Activated CD4-positive, alpha-beta T cell treated with anti-CD3 and anti-CD28 coated beads, Interleukin-2, amount 10 ng/mL, durations not matched to agents 7 days and 5 days (primary cell): ENCODE measurements around the gene TEKT5. TPM values are rescaled to one million over a fixed set of nuclear protein-coding genes. Genes with fewer than 3 reads are reported as not detected.
"Not testable (repeated sequence)": the region's sequence is repeated elsewhere in the genome, so short reads cannot be mapped to it uniquely, and the experiment has no call there.

Experiments used
- CTCF ChIA-PET: fragments of 350-600 bp; sonication (Branson Sonifier 250); formaldehyde crosslinking; loops from one replicate; lab custom pipeline; 2021; ENCODE audit warnings: antibody characterized with exemption; lab: Charles Lee
- POLR2A ChIA-PET: fragments of 350-600 bp; sonication (Branson Sonifier 250); formaldehyde crosslinking; loops from one replicate; lab custom pipeline; 2021; ENCODE audit warnings: antibody characterized with exemption; lab: Charles Lee
- DNase-seq: peaks from one replicate; pipeline ENCODE4 v3.0.0-alpha.2; 2020
- H3K27ac Mint-ChIP-seq: one replicate; pipeline ENCODE4 v1.8.0; 2021; ENCODE audit warnings: mild to moderate bottlenecking, moderate library complexity, mixed read lengths
- H3K27me3 Mint-ChIP-seq: one replicate; pipeline ENCODE4 v1.8.0; 2021; ENCODE audit warnings: mixed read lengths
- H3K36me3 Mint-ChIP-seq: one replicate; pipeline ENCODE4 v1.8.0; 2021; ENCODE audit warnings: low read depth, mixed read lengths
- H3K4me1 Mint-ChIP-seq: one replicate; pipeline ENCODE4 v1.8.0; 2021; ENCODE audit warnings: mixed read lengths
- H3K4me3 Mint-ChIP-seq: one replicate; pipeline ENCODE4 v1.8.0; 2021; ENCODE audit warnings: mild to moderate bottlenecking, moderate library complexity, mixed read lengths
- H3K9me3 Mint-ChIP-seq: one replicate; pipeline ENCODE4 v1.8.0; 2021; ENCODE audit warnings: mixed read lengths
- total RNA-seq, 2 experiments: library from RNA; stranded (reverse); gene quantifications; one replicate each; pipeline ENCODE4 v1.2.3, GENCODE V29; 2021

Gene TEKT5
- not detected for total RNA-seq

GRCh38 chr16:10694830-10695229, at the start of gene TEKT5:
Gene TEKT5, minus strand, starts transcription at chr16:10694930. Its CDS starts 57 bp downstream, at chr16:10694873.
- no peaks in the 10 kb centered on the region for H3K4me1 Mint-ChIP-seq
- H3K27me3 Mint-ChIP-seq, result no peaks in the 10 kb centered on the region
- no peak within 1 kb of the TSS for H3K4me3 Mint-ChIP-seq
- no peaks in the 10 kb centered on the region for H3K36me3 Mint-ChIP-seq
- H3K9me3 Mint-ChIP-seq, result no peaks in the 10 kb centered on the region
- ChIA-PET POLR2A (no interaction called here), CTCF (no interaction called here)
- H3K27ac Mint-ChIP-seq, result no peak within 1 kb of the TSS
- no peak for DNase-seq

GRCh38 chr16:10743610-10744369, 49.1 kb upstream of the TEKT5 start, which contains the start of gene NUBP1:
Gene NUBP1, plus strand, starts transcription at chr16:10743842. Its CDS starts 22 bp downstream, at chr16:10743864.
- H3K27me3 Mint-ChIP-seq, result no peaks in the 10 kb centered on the region
- H3K4me1 Mint-ChIP-seq, result peaks cover 54% of the 10 kb centered on the region
- POLR2A ChIA-PET, result interaction anchor here (0.7 to 1.1 kb wide), 2 partner anchors 197 to 198 kb away, joined by 3 to 5 read pairs; partner anchors contain the start of gene DEXI
- peak; percentile 99 for DNase-seq
- H3K36me3 Mint-ChIP-seq, result peaks cover 26% of the 10 kb centered on the region
- peak within 1 kb of the TSS; percentile 81 for H3K4me3 Mint-ChIP-seq
- CTCF ChIA-PET, result interaction anchor here (1.2 to 1.7 kb wide), 5 partner anchors 8 to 233 kb away, joined by 3 to 7 read pairs (median 4); partner anchors contain the start of gene CIITA
- no peaks in the 10 kb centered on the region for H3K9me3 Mint-ChIP-seq
- peak within 1 kb of the TSS; percentile 98 for H3K27ac Mint-ChIP-seq

GRCh38 chr16:10743227-10743609, 48.5 kb upstream of the TEKT5 start:
- Mint-ChIP-seq H3K36me3 (peaks cover 22% of the 10 kb centered on the region), H3K27ac (peak overlapping the region; percentile 98), H3K9me3 (no peaks in the 10 kb centered on the region), H3K27me3 (no peaks in the 10 kb centered on the region), H3K4me1 (peaks cover 54% of the 10 kb centered on the region), H3K4me3 (peak overlapping the region; percentile 81)
- DNase-seq, result no peak
- POLR2A ChIA-PET, result no interaction called here
- CTCF ChIA-PET, result interaction anchor here (1.4 to 1.7 kb wide), 3 partner anchors 9 to 232 kb away, joined by 3 to 7 read pairs (median 5); no protein-coding TSS in a partner anchor

- H3K36me3 Mint-ChIP-seq, result peaks cover 10% of the 10 kb centered on the region
- ChIA-PET CTCF (no interaction called here), POLR2A (no interaction called here)
- H3K4me1 Mint-ChIP-seq, result peaks cover 61% of the 10 kb centered on the region
- H3K4me3 Mint-ChIP-seq, result no peak overlapping the region
- H3K27me3 Mint-ChIP-seq, result no peaks in the 10 kb centered on the region
- H3K9me3 Mint-ChIP-seq, result no peaks in the 10 kb centered on the region
- no peak for DNase-seq
- H3K27ac Mint-ChIP-seq, result no peak overlapping the region
Observed at GRCh38 chr16:10741844-10742243, 47.1 kb upstream of the TEKT5 start.

- POLR2A ChIA-PET, result not testable (repeated sequence)
Observed at GRCh38 chr16:10741249-10741648, 46.5 kb upstream of the TEKT5 start.

GRCh38 chr16:10740845-10741208, 46.1 kb upstream of the TEKT5 start:
- Mint-ChIP-seq H3K36me3 (peaks cover 6% of the 10 kb centered on the region), H3K27me3 (no peaks in the 10 kb centered on the region), H3K4me3 (no peak overlapping the region), H3K27ac (peak overlapping the region; percentile 47), H3K4me1 (peaks cover 61% of the 10 kb centered on the region), H3K9me3 (no peaks in the 10 kb centered on the region)
- CTCF ChIA-PET, result interaction anchor here (0.9 to 1.3 kb wide), 3 partner anchors 138 to 226 kb away, joined by 3 to 4 read pairs (median 3); no protein-coding TSS in a partner anchor
- no peak for DNase-seq
- POLR2A ChIA-PET, result no interaction called here

More at GRCh38 chr16:10741249-10741648, 46.5 kb upstream of the TEKT5 start:
- not testable (repeated sequence) for DNase-seq, H3K36me3 Mint-ChIP-seq, H3K9me3 Mint-ChIP-seq, H3K4me3 Mint-ChIP-seq, H3K27me3 Mint-ChIP-seq
- H3K4me1 Mint-ChIP-seq, result peaks cover 61% of the 10 kb centered on the region
- CTCF ChIA-PET, result interaction anchor here (0.9 to 1.3 kb wide), 2 partner anchors 138 to 177 kb away, joined by 3 read pairs; no protein-coding TSS in a partner anchor
- peak overlapping the region; percentile 47 for H3K27ac Mint-ChIP-seq

GRCh38 chr16:10740000-10740844, 45.5 kb upstream of the TEKT5 start:
- no peak overlapping the region for H3K27ac Mint-ChIP-seq
- ChIA-PET CTCF (interaction anchor here (0.9 to 1.3 kb wide), 3 partner anchors 139 to 225 kb away, joined by 3 to 4 read pairs (median 3); no protein-coding TSS in a partner anchor), POLR2A (no interaction called here)
- H3K27me3 Mint-ChIP-seq, result no peaks in the 10 kb centered on the region
- H3K4me1 Mint-ChIP-seq, result peaks cover 56% of the 10 kb centered on the region
- no peak for DNase-seq
- no peak overlapping the region for H3K4me3 Mint-ChIP-seq
- peaks cover 2% of the 10 kb centered on the region for H3K36me3 Mint-ChIP-seq
- H3K9me3 Mint-ChIP-seq, result no peaks in the 10 kb centered on the region

GRCh38 chr16:10738231-10739077, 43.7 kb upstream of the TEKT5 start:
- Mint-ChIP-seq H3K27ac (peak overlapping the region; percentile 54), H3K36me3 (no peaks in the 10 kb centered on the region), H3K27me3 (no peaks in the 10 kb centered on the region), H3K9me3 (no peaks in the 10 kb centered on the region), H3K4me3 (no peak overlapping the region), H3K4me1 (peaks cover 46% of the 10 kb centered on the region)
- peak; percentile 56 for DNase-seq
- CTCF ChIA-PET, result interaction anchor here (0.6 to 2.3 kb wide), 8 partner anchors 68 to 421 kb away, joined by 3 to 18 read pairs (median 4); no protein-coding TSS in a partner anchor
- POLR2A ChIA-PET, result no interaction called here

- Mint-ChIP-seq H3K27me3 (no peaks in the 10 kb centered on the region), H3K36me3 (no peaks in the 10 kb centered on the region), H3K4me3 (peak overlapping the region; percentile 30), H3K9me3 (no peaks in the 10 kb centered on the region), H3K4me1 (peaks cover 40% of the 10 kb centered on the region), H3K27ac (peak overlapping the region; percentile 79)
- ChIA-PET POLR2A (interaction anchor here (0.7 kb wide), 1 partner anchor 98 kb away, joined by 6 read pairs; no protein-coding TSS in a partner anchor), CTCF (interaction anchor here (0.6 to 2.3 kb wide), 14 partner anchors 142 to 437 kb away, joined by 3 to 18 read pairs (median 4); no protein-coding TSS in a partner anchor)
- DNase-seq, result peak; percentile 80
Observed at GRCh38 chr16:10737068-10737625, 42.4 kb upstream of the TEKT5 start.

GRCh38 chr16:10731790-10732189, 37.1 kb upstream of the TEKT5 start:
- Mint-ChIP-seq H3K36me3 (no peaks in the 10 kb centered on the region), H3K4me3 (no peak overlapping the region), H3K4me1 (no peaks in the 10 kb centered on the region), H3K27ac (no peak overlapping the region), H3K9me3 (no peaks in the 10 kb centered on the region), H3K27me3 (no peaks in the 10 kb centered on the region)
- no peak for DNase-seq
- CTCF ChIA-PET, result no interaction called here
- POLR2A ChIA-PET, result no interaction called here

GRCh38 chr16:10729104-10730048, 34.6 kb upstream of the TEKT5 start:
- POLR2A ChIA-PET, result no interaction called here
- Mint-ChIP-seq H3K27me3 (no peaks in the 10 kb centered on the region), H3K27ac (no peak overlapping the region), H3K4me1 (no peaks in the 10 kb centered on the region), H3K4me3 (no peak overlapping the region), H3K9me3 (no peaks in the 10 kb centered on the region), H3K36me3 (no peaks in the 10 kb centered on the region)
- DNase-seq, result no peak
- CTCF ChIA-PET, result no interaction called here
